CD4-positive, CD25-positive, alpha-beta regulatory T cell (primary cell): Measurements from ENCODE around the gene GFRAL. TPM values are rescaled to one million over a fixed set of nuclear protein-coding genes. Genes with fewer than 3 reads are reported as not detected.
"Not testable (repeated sequence)": the region's sequence is repeated elsewhere in the genome, so short reads cannot be mapped to it uniquely, and the experiment has no call there.

ENCODE experiments used
- ATAC-seq, 2 donors: fragments of 150-1000 bp; cut with Tn5 transposase; one replicate each; pipeline ENCODE4 v1.10.0; 2021; ENCODE audit warnings: low read depth in 2 of 2, moderate number of reproducible peaks in 2 of 2, moderate library complexity in 1 of 2
- DNase-seq, 3 donors: peaks; one replicate each; pipeline versions ENCODE4 v3.0.0 to v3.0.0-alpha.2; 2012 to 2022; ENCODE audit warnings: mixed read lengths in 1 of 3
- H3K27ac ChIP-seq: one replicate; pipeline ENCODE4 v1.7.0; 2013; ENCODE audit warnings: mild to moderate bottlenecking, low read length; ENCODE audit not compliant: insufficient read depth, poor library complexity, severe bottlenecking
- H3K27me3 ChIP-seq: one replicate; pipeline ENCODE4 v1.7.0; 2013; ENCODE audit warnings: low read length; ENCODE audit not compliant: control insufficient read depth, insufficient read depth
- H3K36me3 ChIP-seq: one replicate; pipeline ENCODE4 v1.7.0; 2013; ENCODE audit warnings: mild to moderate bottlenecking, low read length, moderate library complexity; ENCODE audit not compliant: control insufficient read depth, insufficient read depth
- H3K4me1 ChIP-seq: 2 replicates; pipeline ENCODE4 v1.7.0; 2013; ENCODE audit warnings: mild to moderate bottlenecking, low read length; ENCODE audit not compliant: insufficient read depth, control insufficient read depth, poor library complexity, severe bottlenecking
- H3K4me3 ChIP-seq: one replicate; pipeline ENCODE4 v1.7.0; 2013; ENCODE audit warnings: low read depth, mild to moderate bottlenecking, low read length, moderate library complexity
- H3K9me3 ChIP-seq, 2 experiments: 1 replicate in 1 of 2; 2 replicates in 1 of 2; pipeline ENCODE4 v1.7.0; 2013; ENCODE audit warnings: low read length in 2 of 2, mild to moderate bottlenecking in 1 of 2, moderate library complexity in 1 of 2; ENCODE audit not compliant: control insufficient read depth in 2 of 2
- H3K27ac Mint-ChIP-seq, 3 donors: one replicate each; pipeline ENCODE4 v1.8.0; 2020 to 2022; ENCODE audit warnings: mild to moderate bottlenecking in 3 of 3, mixed read lengths in 3 of 3, moderate library complexity in 2 of 3
- H3K27me3 Mint-ChIP-seq: one replicate; pipeline ENCODE4 v1.8.0; 2022; ENCODE audit warnings: mild to moderate bottlenecking, mixed read lengths
- H3K36me3 Mint-ChIP-seq: one replicate; pipeline ENCODE4 v1.8.0; 2020; ENCODE audit warnings: mixed read lengths
- H3K4me1 Mint-ChIP-seq, 4 donors: one replicate each; pipeline ENCODE4 v1.8.0; 2020 to 2022; ENCODE audit warnings: mixed read lengths in 4 of 4, mild to moderate bottlenecking in 1 of 4
- H3K4me3 Mint-ChIP-seq, 4 donors: one replicate each; pipeline ENCODE4 v1.8.0; 2020 to 2022; ENCODE audit warnings: mild to moderate bottlenecking in 4 of 4, mixed read lengths in 4 of 4, moderate library complexity in 3 of 4
- H3K9me3 Mint-ChIP-seq, 7 donors: one replicate each; pipeline ENCODE4 v1.8.0; 2020 to 2022; ENCODE audit warnings: mixed read lengths in 7 of 7, mild to moderate bottlenecking in 3 of 7, moderate library complexity in 2 of 7
- polyA plus RNA-seq, 4 donors: library from polyadenylated mRNA; unstranded; fragments of 300-500 nt; fragmentation: Illumina TruSeq; gene quantifications; one replicate each; pipeline ENCODE4 v1.2.3, GENCODE V29; 2021
- total RNA-seq: library from RNA; stranded (reverse); gene quantifications from one replicate; pipeline ENCODE4 v1.2.3, GENCODE V29; 2022

Gene GFRAL
- total RNA-seq (not detected), polyA plus RNA-seq (not detected)

GRCh38 chr6:55327169-55327568 lies at the start of gene GFRAL:
GFRAL (plus strand) TSS chr6:55327469; CDS start chr6:55327555, 86 bp downstream.
- no peaks in the 10 kb centered on the region for H3K9me3 ChIP-seq
- H3K27ac ChIP-seq: no peak within 1 kb of the TSS
- Mint-ChIP-seq H3K36me3 (no peaks in the 10 kb centered on the region), H3K4me3 (no peak within 1 kb of the TSS), H3K27me3 (no peaks in the 10 kb centered on the region), H3K9me3 (peaks cover 0 to 14% (median 4%) of the 10 kb centered on the region in 7 donors), H3K4me1 (no peaks in the 10 kb centered on the region), H3K27ac (no peak within 1 kb of the TSS)
- no peaks in the 10 kb centered on the region for H3K4me1 ChIP-seq
- ATAC-seq: no peak
- H3K36me3 ChIP-seq: no peaks in the 10 kb centered on the region
- no peaks in the 10 kb centered on the region for H3K27me3 ChIP-seq
- DNase-seq: no peak
- H3K4me3 ChIP-seq: no peak within 1 kb of the TSS

GRCh38 chr6:55277646-55278045 lies 49.6 kb upstream of the GFRAL start:
- DNase-seq (no peak), ATAC-seq (no peak)
- H3K4me3 ChIP-seq: no peak overlapping the region
- no peaks in the 10 kb centered on the region for H3K9me3 Mint-ChIP-seq
- H3K36me3 ChIP-seq: no peaks in the 10 kb centered on the region
- no peaks in the 10 kb centered on the region for H3K27me3 Mint-ChIP-seq
- no peak overlapping the region for H3K27ac ChIP-seq
- H3K9me3 ChIP-seq: no peaks in the 10 kb centered on the region
- H3K4me3 Mint-ChIP-seq: no peak overlapping the region
- no peaks in the 10 kb centered on the region for H3K4me1 Mint-ChIP-seq
- no peak overlapping the region for H3K27ac Mint-ChIP-seq
- H3K27me3 ChIP-seq: no peaks in the 10 kb centered on the region
- H3K4me1 ChIP-seq: no peaks in the 10 kb centered on the region
- no peaks in the 10 kb centered on the region for H3K36me3 Mint-ChIP-seq

- H3K36me3 ChIP-seq: no peaks in the 10 kb centered on the region
- H3K9me3 ChIP-seq: no peaks in the 10 kb centered on the region
- DNase-seq (no peak), ATAC-seq (no peak)
- H3K36me3 Mint-ChIP-seq: no peaks in the 10 kb centered on the region
- H3K4me1 ChIP-seq: no peaks in the 10 kb centered on the region
- H3K27ac ChIP-seq: no peak overlapping the region
- H3K9me3 Mint-ChIP-seq: peaks cover 0 to 5% (median 0%) of the 10 kb centered on the region in 7 donors
- no peak overlapping the region for H3K4me3 Mint-ChIP-seq
- H3K4me1 Mint-ChIP-seq: no peaks in the 10 kb centered on the region
- H3K27ac Mint-ChIP-seq: no peak overlapping the region
- no peaks in the 10 kb centered on the region for H3K27me3 Mint-ChIP-seq
- H3K4me3 ChIP-seq: no peak overlapping the region
- H3K27me3 ChIP-seq: no peaks in the 10 kb centered on the region
These were observed 46.1 kb upstream of the GFRAL start for GRCh38 chr6:55281215-55281614.

- Mint-ChIP-seq H3K36me3 (no peaks in the 10 kb centered on the region), H3K4me3 (no peak overlapping the region), H3K4me1 (no peaks in the 10 kb centered on the region), H3K27ac (no peak overlapping the region), H3K27me3 (no peaks in the 10 kb centered on the region), H3K9me3 (peaks cover 0 to 5% (median 0%) of the 10 kb centered on the region in 7 donors)
- ATAC-seq (no peak), DNase-seq (no peak)
- Histone ChIP-seq H3K27ac (no peak overlapping the region), H3K4me3 (no peak overlapping the region), H3K36me3 (no peaks in the 10 kb centered on the region), H3K4me1 (no peaks in the 10 kb centered on the region), H3K27me3 (no peaks in the 10 kb centered on the region), H3K9me3 (no peaks in the 10 kb centered on the region)
These were observed 45.2 kb upstream of the GFRAL start for GRCh38 chr6:55282115-55282514.

- no peaks in the 10 kb centered on the region for H3K4me1 Mint-ChIP-seq
- Histone ChIP-seq H3K27ac (no peak overlapping the region), H3K27me3 (no peaks in the 10 kb centered on the region), H3K4me1 (no peaks in the 10 kb centered on the region), H3K4me3 (no peak overlapping the region), H3K36me3 (no peaks in the 10 kb centered on the region), H3K9me3 (no peaks in the 10 kb centered on the region)
- DNase-seq (no peak), ATAC-seq (no peak)
- H3K9me3 Mint-ChIP-seq: peaks cover 0 to 11% (median 3%) of the 10 kb centered on the region in 7 donors
- H3K4me3 Mint-ChIP-seq: no peak overlapping the region
- no peak overlapping the region for H3K27ac Mint-ChIP-seq
- H3K27me3 Mint-ChIP-seq: no peaks in the 10 kb centered on the region
- no peaks in the 10 kb centered on the region for H3K36me3 Mint-ChIP-seq
These were observed 40.4 kb upstream of the GFRAL start for GRCh38 chr6:55286824-55287223.

- Mint-ChIP-seq H3K4me3 (no peak overlapping the region), H3K4me1 (no peaks in the 10 kb centered on the region), H3K27ac (no peak overlapping the region), H3K36me3 (no peaks in the 10 kb centered on the region), H3K9me3 (peaks cover 0 to 9% (median 5%) of the 10 kb centered on the region in 7 donors), H3K27me3 (no peaks in the 10 kb centered on the region)
- Histone ChIP-seq H3K4me1 (no peaks in the 10 kb centered on the region), H3K27me3 (no peaks in the 10 kb centered on the region), H3K27ac (no peak overlapping the region), H3K4me3 (no peak overlapping the region), H3K36me3 (no peaks in the 10 kb centered on the region), H3K9me3 (no peaks in the 10 kb centered on the region)
- no peak for DNase-seq
- no peak for ATAC-seq
These were observed 36.5 kb upstream of the GFRAL start for GRCh38 chr6:55290736-55291135.

- no peaks in the 10 kb centered on the region for H3K27me3 Mint-ChIP-seq
- DNase-seq: no peak
- H3K27ac Mint-ChIP-seq: no peak overlapping the region
- H3K9me3 Mint-ChIP-seq: peaks cover 0 to 22% (median 8%) of the 10 kb centered on the region in 7 donors
- no peaks in the 10 kb centered on the region for H3K36me3 Mint-ChIP-seq
- H3K9me3 ChIP-seq: no peaks in the 10 kb centered on the region
- no peak overlapping the region for H3K4me3 Mint-ChIP-seq
- H3K27me3 ChIP-seq: no peaks in the 10 kb centered on the region
- H3K4me1 Mint-ChIP-seq: no peaks in the 10 kb centered on the region
- no peak overlapping the region for H3K27ac ChIP-seq
- H3K4me3 ChIP-seq: no peak overlapping the region
- no peaks in the 10 kb centered on the region for H3K4me1 ChIP-seq
- no peak for ATAC-seq
- H3K36me3 ChIP-seq: no peaks in the 10 kb centered on the region
These were observed 34.2 kb upstream of the GFRAL start for GRCh38 chr6:55293116-55293515.

- H3K27ac Mint-ChIP-seq, H3K9me3 ChIP-seq, H3K36me3 Mint-ChIP-seq, H3K4me1 ChIP-seq, H3K4me3 Mint-ChIP-seq, H3K36me3 ChIP-seq, H3K4me1 Mint-ChIP-seq, DNase-seq, H3K4me3 ChIP-seq, H3K27ac ChIP-seq, H3K27me3 Mint-ChIP-seq, H3K27me3 ChIP-seq, ATAC-seq: not testable (repeated sequence)
- peaks cover 0 to 21% (median 6%) of the 10 kb centered on the region in 7 donors for H3K9me3 Mint-ChIP-seq
These were observed 30.1 kb upstream of the GFRAL start for GRCh38 chr6:55297214-55297613.
